Activated effector memory CD4-positive, alpha-beta T cell treated with anti-CD3 and anti-CD28 coated beads, Interleukin-2, amount 50 U/mL, for 16 hours (primary cell): ENCODE results near the gene KRTAP26-1.
A peak's percentile ranks its signal among the peaks of the same experiment; 100 is the strongest.

Source experiments
- DNase-seq: peaks from one replicate; pipeline ENCODE4 v3.0.0-alpha.2; 2020

KRTAP26-1 gene, protein sequence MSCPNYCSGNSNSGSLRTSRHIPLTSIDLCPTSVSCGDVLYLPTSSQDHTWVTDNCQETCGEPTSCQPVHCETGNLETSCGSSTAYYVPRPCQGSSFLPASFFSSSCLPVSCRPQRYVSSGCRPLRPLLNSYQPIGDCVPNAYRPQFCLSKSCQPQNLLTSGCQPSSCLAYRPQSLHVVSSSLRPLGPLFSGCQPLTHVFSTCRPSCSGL

GRCh38 chr21:30320215-30320614 is at the start of gene KRTAP26-1:
Gene KRTAP26-1, minus strand, starts transcription at chr21:30320315. Its CDS starts 280 bp downstream, at chr21:30320035.
- DNase-seq = no peak

GRCh38 chr21:30355906-30356305 is 35.8 kb upstream of the KRTAP26-1 start:
- no peak for DNase-seq

DNA sequence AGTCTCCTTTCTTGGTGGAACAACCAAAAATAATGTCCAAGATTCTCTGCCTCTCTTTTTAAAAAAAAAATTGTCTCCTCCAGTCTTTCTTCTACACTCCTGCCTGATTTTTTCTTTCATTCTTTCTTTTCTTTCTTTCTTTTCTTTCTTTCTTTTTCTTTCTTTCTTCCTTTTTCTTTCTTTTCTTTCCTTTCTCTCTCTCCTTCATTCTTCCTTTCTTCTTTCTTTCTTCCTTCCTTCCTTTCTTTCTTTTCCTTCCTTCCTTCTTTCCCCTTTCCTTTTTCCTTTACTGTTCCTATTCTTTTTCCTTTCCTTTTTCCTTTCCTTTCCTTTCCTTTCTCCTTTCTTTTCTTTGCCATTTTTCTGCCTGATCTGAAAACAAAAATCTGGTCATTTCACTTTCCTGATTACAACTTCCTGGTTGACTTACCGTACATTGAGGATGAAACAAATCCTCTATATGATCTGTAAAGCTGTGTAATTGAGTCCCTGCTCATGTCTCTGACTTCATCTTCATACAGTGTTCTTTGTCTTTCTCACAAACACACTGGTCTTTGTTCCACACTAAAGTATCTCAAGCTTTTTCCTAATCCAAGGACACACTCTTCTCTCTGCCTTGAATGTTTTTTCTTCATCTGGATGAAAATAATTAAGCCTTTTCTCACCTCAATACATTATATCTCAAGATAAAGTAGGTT is 34.3 kb upstream of the KRTAP26-1 start:
- DNase-seq = no peak

DNA sequence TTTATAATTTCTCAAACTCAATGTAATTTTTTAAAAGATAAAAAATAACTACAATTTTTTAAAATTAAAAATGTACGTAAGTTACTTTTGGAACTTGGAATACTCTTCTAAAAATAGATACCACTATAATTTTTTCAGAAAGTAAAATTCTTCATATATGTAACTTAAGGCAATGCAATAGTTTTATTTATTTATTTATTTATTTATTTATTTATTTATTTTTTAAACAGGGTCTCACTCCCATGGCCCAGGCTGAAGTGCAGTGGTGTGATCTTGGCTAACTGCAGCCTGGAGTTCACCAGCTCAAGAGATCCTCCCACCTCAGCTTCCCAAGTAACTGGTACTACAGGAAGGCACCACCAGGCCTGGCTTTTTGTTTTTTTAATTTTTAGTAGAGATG is 31.4 kb upstream of the KRTAP26-1 start:
- DNase-seq = no peak

- DNase-seq = no peak
Observed at GRCh38 chr21:30349572-30349971, 29.5 kb upstream of the KRTAP26-1 start.

- no peak for DNase-seq
Observed at GRCh38 chr21:30348506-30348905, 28.4 kb upstream of the KRTAP26-1 start, which contains the start of gene KRTAP23-1. Gene KRTAP23-1, minus strand, starts transcription at chr21:30348606. Its CDS starts 0 bp downstream, at chr21:30348606.

GRCh38 chr21:30345014-30345413 is 24.9 kb upstream of the KRTAP26-1 start:
- DNase-seq = no peak

GRCh38 chr21:30340714-30341573 is 20.8 kb upstream of the KRTAP26-1 start:
- peak; percentile 71 for DNase-seq

DNA sequence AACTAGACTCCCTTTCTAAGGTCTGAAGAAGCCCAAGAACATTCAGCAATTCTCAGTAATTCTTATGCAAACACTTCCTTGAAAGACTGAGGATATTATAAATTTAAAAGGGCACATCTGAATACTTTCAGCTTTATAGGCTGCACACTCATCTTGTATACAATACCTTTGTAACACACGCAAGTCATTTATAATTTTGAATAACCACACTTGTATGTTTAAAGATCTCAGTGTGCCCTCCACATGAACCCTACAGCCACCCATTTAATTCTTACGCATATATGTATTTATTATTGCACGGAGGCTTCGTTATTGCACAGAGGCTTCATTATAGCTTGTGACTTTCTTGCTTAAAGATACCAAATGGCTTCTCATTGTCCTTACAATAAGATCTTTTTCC is 18.6 kb upstream of the KRTAP26-1 start:
- DNase-seq = no peak

- no peak for DNase-seq
Observed at GRCh38 chr21:30337772-30338171, 17.7 kb upstream of the KRTAP26-1 start.

DNA sequence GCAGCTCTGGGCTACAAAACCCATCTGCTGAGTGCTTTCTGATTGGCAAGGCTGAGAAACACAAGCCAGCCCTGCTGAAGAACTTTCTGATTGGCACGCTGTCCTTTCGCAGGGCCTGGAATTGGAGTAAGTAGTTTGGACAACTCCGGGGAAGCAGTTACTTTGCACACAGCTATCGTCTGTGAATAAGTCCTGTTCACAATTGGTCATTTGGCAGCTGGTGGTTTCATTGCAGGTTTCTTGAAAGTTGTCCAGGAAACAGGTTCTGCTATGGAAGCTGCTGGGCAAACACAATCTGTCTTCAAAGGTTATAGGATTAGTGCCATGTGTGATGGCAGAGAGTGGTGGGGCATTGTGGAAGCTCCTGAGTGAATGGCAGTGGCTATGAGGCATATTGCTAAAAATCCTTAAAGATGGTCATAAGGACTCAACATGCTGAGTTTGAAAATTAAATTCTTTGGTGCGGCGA is 17.2 kb upstream of the KRTAP26-1 start, which contains the start of gene KRTAP27-1:
Gene KRTAP27-1 (minus strand): TSS at position 419 of the 469 bp plus-strand sequence. CDS start 26 bp downstream, at position 393.
- no peak for DNase-seq

- no peak for DNase-seq
Observed at GRCh38 chr21:30336596-30336995, 16.5 kb upstream of the KRTAP26-1 start.

DNA sequence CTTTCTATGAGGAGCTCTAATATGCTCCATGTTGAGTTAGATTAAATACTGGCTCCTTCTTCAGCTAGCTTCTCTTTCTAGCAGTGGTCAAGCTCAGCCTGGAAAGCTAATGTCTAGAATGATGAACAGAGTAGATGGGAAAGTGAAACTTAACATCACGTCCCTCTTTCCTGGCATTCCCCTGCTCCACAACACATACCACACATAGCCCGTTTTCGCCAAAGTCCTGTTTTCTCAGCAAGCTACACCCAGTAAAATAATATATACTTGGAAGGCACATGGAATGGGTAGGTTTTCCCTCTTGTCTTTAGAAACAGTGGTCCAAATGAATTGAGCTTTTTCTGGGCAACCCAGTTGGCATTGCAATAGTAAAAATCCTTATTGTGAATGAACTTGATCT is 13.6 kb upstream of the KRTAP26-1 start:
- no peak for DNase-seq

GRCh38 chr21:30332681-30333080 is 12.6 kb upstream of the KRTAP26-1 start:
- no peak for DNase-seq

DNA sequence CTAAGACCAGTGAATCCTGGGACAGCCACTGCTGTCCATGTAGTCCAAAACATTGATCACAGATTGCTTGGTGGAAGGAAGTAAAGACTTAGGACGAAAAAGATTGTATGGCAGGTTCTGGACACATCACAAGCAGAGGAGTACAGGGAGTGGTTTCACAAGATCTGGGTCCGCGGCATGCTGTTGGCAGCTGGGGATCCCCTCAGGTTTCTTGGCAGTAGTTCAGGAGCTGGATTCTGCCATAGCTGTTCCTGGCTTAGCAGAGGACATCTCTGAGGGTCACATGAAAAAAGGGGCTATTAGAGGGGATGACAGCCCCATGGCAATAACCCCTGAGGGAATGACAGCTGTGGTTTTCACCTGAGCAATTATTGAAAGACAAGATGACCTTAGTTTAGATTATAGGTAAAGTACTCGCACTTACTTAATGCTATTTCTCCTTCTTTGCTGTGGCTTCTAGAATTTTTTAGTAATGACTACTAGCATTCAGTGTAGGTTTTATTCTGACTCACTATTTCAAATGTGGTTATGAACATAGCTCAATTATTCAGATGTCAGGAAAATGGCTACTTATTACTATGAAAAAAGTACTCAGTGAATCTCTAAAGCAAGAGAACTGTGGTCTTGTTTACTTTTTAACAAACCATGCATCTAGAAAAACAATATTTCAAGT is 9.2 kb upstream of the KRTAP26-1 start:
- no peak for DNase-seq

GRCh38 chr21:30326390-30326789 is 6.3 kb upstream of the KRTAP26-1 start:
- no peak for DNase-seq

- DNase-seq = no peak
Observed at GRCh38 chr21:30315701-30316100, 4.4 kb downstream of the KRTAP26-1 start.

DNA sequence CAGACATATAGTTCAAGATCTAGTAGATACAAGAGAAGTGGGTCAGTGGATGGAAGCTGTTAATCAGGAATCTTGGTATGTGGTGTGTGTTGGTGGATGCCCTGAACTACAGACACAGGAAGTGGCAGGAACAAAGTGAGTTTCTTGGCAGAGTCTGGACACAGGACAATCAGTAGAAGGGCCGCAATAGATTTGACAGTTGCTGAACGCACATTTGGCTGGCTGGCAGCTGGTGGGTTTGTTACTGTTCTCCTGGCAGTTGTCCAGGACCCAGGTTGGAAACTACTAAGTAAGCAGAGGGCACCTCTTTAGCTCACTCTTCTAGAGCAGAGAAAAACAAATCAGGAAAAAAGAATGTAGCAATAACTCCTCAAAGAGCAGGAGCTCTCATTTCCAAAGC is 13.2 kb downstream of the KRTAP26-1 start:
- DNase-seq = no peak

GRCh38 chr21:30305136-30305535 is 15.0 kb downstream of the KRTAP26-1 start:
- DNase-seq = no peak

GRCh38 chr21:30289215-30289614 is 30.9 kb downstream of the KRTAP26-1 start, which contains the start of gene KRTAP25-1:
Gene KRTAP25-1, minus strand, starts transcription at chr21:30289514. Its CDS starts 24 bp downstream, at chr21:30289490.
- DNase-seq = no peak

DNA sequence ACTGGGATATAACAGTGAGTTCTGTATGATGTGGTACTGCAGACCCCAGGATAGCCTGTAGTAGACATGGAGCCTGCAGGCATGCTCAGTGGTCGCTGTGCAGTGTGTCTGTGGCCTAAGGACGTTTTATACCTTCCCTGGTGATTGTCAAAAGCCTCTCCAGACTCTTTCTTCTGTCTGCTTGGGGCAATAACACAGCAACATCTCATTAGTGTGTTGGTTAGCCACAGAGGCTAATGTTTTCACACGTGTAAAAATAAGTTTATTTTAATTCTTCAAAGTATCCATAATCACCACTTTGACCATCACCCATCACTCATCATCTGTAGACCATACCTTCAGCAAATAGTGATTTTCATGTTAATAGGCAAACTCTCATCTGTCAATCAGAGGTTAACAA is 37.3 kb downstream of the KRTAP26-1 start, which contains the start of gene KRTAP24-1:
Gene KRTAP24-1 (minus strand): TSS at position 101 of the 400 bp plus-strand sequence. CDS start 18 bp downstream, at position 83.
- no peak for DNase-seq

DNA sequence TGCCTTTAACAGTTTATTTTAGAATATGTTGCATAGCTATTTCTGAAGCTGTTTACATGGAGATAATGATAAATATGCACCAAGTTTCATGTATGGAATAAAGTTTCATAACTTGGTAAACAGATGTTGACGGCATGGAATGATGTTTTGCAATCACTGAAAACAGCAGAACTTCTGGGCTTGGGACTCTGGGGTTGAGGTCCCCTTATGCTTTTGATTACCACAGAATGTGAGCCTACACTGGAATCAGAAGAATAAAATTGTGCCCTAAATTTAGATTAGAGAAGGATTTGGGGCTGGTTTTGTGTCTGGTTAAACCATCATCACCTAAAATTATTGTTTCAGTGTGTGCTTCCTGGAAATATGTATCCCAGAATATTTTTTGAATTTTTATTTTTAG is 48.5 kb downstream of the KRTAP26-1 start:
- no peak for DNase-seq
